Karpas-422 (cell line): Measurements from ENCODE around the gene STK38L. TPM values are rescaled to one million over a fixed set of nuclear protein-coding genes. Genes with fewer than 3 reads are reported as not detected.

Experiments used
- DNase-seq: peaks from one replicate; pipeline ENCODE4 v3.0.0-alpha.2; 2015
- H2AFZ ChIP-seq: fragments of 200-600 bp; sonication (generic); 2 replicates; pipeline ENCODE4 v1.6.1; 2014; ENCODE audit warnings: antibody characterized with exemption, low read length, mixed read lengths
- H3K27ac ChIP-seq: fragments of 200-600 bp; sonication (generic); 2 replicates; pipeline ENCODE4 v1.5.1; 2014; ENCODE audit warnings: mild to moderate bottlenecking, low read length, moderate library complexity
- H3K27me3 ChIP-seq: fragments of 200-600 bp; sonication (generic); 2 replicates; pipeline ENCODE4 v1.6.1; 2014; ENCODE audit warnings: low read length, mixed read lengths
- H3K36me3 ChIP-seq: fragments of 200-600 bp; sonication (generic); 2 replicates; pipeline ENCODE4 v1.6.1; 2014; ENCODE audit warnings: low read length, mixed read lengths; ENCODE audit not compliant: insufficient read depth
- H3K4me1 ChIP-seq: fragments of 200-600 bp; sonication (generic); 2 replicates; pipeline ENCODE4 v1.6.1; 2014; ENCODE audit warnings: mild to moderate bottlenecking, low read length, mixed read lengths
- H3K4me2 ChIP-seq: fragments of 200-600 bp; sonication (generic); 2 replicates; pipeline ENCODE4 v1.6.1; 2014; ENCODE audit warnings: low read length, low read depth, mild to moderate bottlenecking; ENCODE audit not compliant: poor library complexity, severe bottlenecking
- H3K4me3 ChIP-seq: fragments of 200-600 bp; sonication (generic); 2 replicates; pipeline ENCODE4 v1.5.1; 2014; ENCODE audit warnings: mild to moderate bottlenecking, antibody characterized with exemption, low read length, mixed read lengths
- H3K79me2 ChIP-seq: fragments of 200-600 bp; sonication (generic); 2 replicates; pipeline ENCODE4 v1.6.1; 2014; ENCODE audit warnings: mild to moderate bottlenecking, low read length, mixed read lengths
- H3K9ac ChIP-seq: fragments of 200-600 bp; sonication (generic); 2 replicates; pipeline ENCODE4 v1.6.0; 2014; ENCODE audit warnings: low read length
- H3K9me2 ChIP-seq: fragments of 200-600 bp; sonication (generic), shearing (Covaris generic); replicated peaks from 2 replicates; pipeline ENCODE4 v1.6.0; 2014; ENCODE audit warnings: mild to moderate bottlenecking, low read length, moderate library complexity; ENCODE audit not compliant: insufficient read depth
- H3K9me3 ChIP-seq: fragments of 300-700, 200-600 bp; sonication (generic); 2 replicates; pipeline ENCODE4 v1.6.1; 2014; ENCODE audit warnings: low read length, mixed read lengths
- H4K20me1 ChIP-seq: fragments of 200-600 bp; sonication (generic); 2 replicates; pipeline ENCODE4 v1.6.1; 2014; ENCODE audit warnings: mild to moderate bottlenecking, antibody characterized with exemption, low read length, low read depth; ENCODE audit not compliant: insufficient read depth
- total RNA-seq: library from RNA; depleted of rRNA; stranded (reverse); fragments of >200 nt; shearing (Covaris generic); gene quantifications from 2 replicates; pipeline ENCODE4 v1.2.3, GENCODE V29; 2014; ENCODE audit warnings: low replicate concordance

STK38L gene
- total RNA-seq, 1 experiment from 2014 or later, result 5.1 TPM

DNA sequence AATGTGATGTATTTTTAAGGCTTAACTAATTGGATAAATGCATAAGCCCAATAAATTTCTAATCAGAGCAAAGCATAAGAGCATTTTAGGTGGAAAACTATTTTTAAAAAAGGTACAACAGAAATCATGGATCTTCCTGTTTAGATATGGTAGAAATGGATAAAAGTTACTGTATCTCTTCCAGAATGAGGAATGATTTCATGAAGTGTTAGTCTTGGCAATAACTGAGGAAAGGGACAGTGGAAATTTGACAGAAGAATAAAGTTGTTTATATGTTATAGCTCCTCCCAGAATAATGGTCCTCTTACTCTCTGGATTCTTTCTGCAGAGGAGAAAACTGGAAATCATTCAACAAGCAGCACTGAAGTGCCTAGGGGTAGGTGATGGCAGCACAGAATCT is 56.1 kb downstream of the STK38L start:
- Histone ChIP-seq H3K36me3 (no peaks in the 10 kb centered on the region), H2AFZ (no peak overlapping the region), H3K27ac (no peak overlapping the region), H3K9me3 (no peaks in the 10 kb centered on the region), H3K9me2 (no peaks in the 10 kb centered on the region), H3K4me3 (no peak overlapping the region), H3K27me3 (no peaks in the 10 kb centered on the region), H3K4me1 (no peaks in the 10 kb centered on the region), H3K4me2 (no peak overlapping the region), H3K9ac (no peak overlapping the region), H3K79me2 (no peaks in the 10 kb centered on the region), H4K20me1 (no peaks in the 10 kb centered on the region)
- DNase-seq, result no peak

GRCh38 chr12:27303139-27304111 is 59.3 kb downstream of the STK38L start:
- Histone ChIP-seq H3K9ac (no peak overlapping the region), H3K79me2 (no peaks in the 10 kb centered on the region), H3K36me3 (no peaks in the 10 kb centered on the region), H3K27me3 (no peaks in the 10 kb centered on the region), H3K4me2 (no peak overlapping the region), H3K27ac (no peak overlapping the region), H3K9me2 (no peaks in the 10 kb centered on the region), H2AFZ (no peak overlapping the region), H3K9me3 (no peaks in the 10 kb centered on the region), H3K4me3 (no peak overlapping the region), H3K4me1 (no peaks in the 10 kb centered on the region), H4K20me1 (no peaks in the 10 kb centered on the region)
- DNase-seq, result no peak

GRCh38 chr12:27304856-27305255 is 60.8 kb downstream of the STK38L start:
- Histone ChIP-seq H3K79me2 (no peaks in the 10 kb centered on the region), H3K4me2 (no peak overlapping the region)

GRCh38 chr12:27305673-27306456 is 61.8 kb downstream of the STK38L start:
- Histone ChIP-seq H3K9me2 (no peaks in the 10 kb centered on the region), H3K27ac (no peak overlapping the region), H3K9me3 (no peaks in the 10 kb centered on the region), H2AFZ (no peak overlapping the region), H3K79me2 (no peaks in the 10 kb centered on the region), H4K20me1 (no peaks in the 10 kb centered on the region), H3K4me3 (no peak overlapping the region), H3K36me3 (no peaks in the 10 kb centered on the region), H3K4me2 (no peak overlapping the region), H3K4me1 (no peaks in the 10 kb centered on the region), H3K9ac (no peak overlapping the region), H3K27me3 (no peaks in the 10 kb centered on the region)
- peak; percentile 73 for DNase-seq

More at GRCh38 chr12:27304856-27305255, 60.8 kb downstream of the STK38L start:
- no peaks in the 10 kb centered on the region for H3K9me3 ChIP-seq
- no peak overlapping the region for H3K9ac ChIP-seq
- H3K27ac ChIP-seq, result no peak overlapping the region
- DNase-seq, result no peak
- H3K4me3 ChIP-seq, result no peak overlapping the region
- H2AFZ ChIP-seq, result no peak overlapping the region
- H3K36me3 ChIP-seq, result no peaks in the 10 kb centered on the region
- no peaks in the 10 kb centered on the region for H4K20me1 ChIP-seq
- no peaks in the 10 kb centered on the region for H3K9me2 ChIP-seq
- no peaks in the 10 kb centered on the region for H3K27me3 ChIP-seq
- no peaks in the 10 kb centered on the region for H3K4me1 ChIP-seq

- Histone ChIP-seq H3K4me2 (no peak overlapping the region), H3K4me3 (no peak overlapping the region), H4K20me1 (no peaks in the 10 kb centered on the region), H3K27me3 (no peaks in the 10 kb centered on the region), H3K79me2 (no peaks in the 10 kb centered on the region), H3K4me1 (no peaks in the 10 kb centered on the region), H3K9me2 (no peaks in the 10 kb centered on the region), H3K36me3 (no peaks in the 10 kb centered on the region), H3K27ac (no peak overlapping the region), H3K9me3 (no peaks in the 10 kb centered on the region), H3K9ac (no peak overlapping the region), H2AFZ (no peak overlapping the region)
- DNase-seq, result no peak
These were observed 65.4 kb downstream of the STK38L start for GRCh38 chr12:27309293-27309994.

DNA sequence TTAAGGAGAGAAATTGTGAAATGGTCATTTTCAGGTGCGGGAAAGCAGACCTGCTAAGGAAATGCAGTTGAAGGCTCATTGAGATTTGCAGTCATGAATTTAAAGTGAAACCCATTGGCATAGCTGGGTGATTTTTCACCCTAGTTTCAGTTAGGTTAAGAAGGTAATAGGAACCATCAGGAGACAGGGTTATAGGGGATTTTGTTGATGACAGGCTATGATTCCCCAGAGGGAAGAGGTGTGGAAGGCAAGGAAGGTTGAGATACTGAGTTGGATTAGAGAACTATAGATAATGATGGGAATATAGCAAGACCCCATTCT is 65.9 kb downstream of the STK38L start:
- DNase-seq, result no peak
- H3K9me3 ChIP-seq, result no peaks in the 10 kb centered on the region
- H3K4me1 ChIP-seq, result no peaks in the 10 kb centered on the region
- H3K27ac ChIP-seq, result no peak overlapping the region
- H3K4me2 ChIP-seq, result no peak overlapping the region
- no peak overlapping the region for H3K9ac ChIP-seq
- H3K27me3 ChIP-seq, result no peaks in the 10 kb centered on the region
- no peak overlapping the region for H2AFZ ChIP-seq
- H3K9me2 ChIP-seq, result no peaks in the 10 kb centered on the region
- no peaks in the 10 kb centered on the region for H3K79me2 ChIP-seq
- no peaks in the 10 kb centered on the region for H3K36me3 ChIP-seq
- no peaks in the 10 kb centered on the region for H4K20me1 ChIP-seq
- no peak overlapping the region for H3K4me3 ChIP-seq

DNA sequence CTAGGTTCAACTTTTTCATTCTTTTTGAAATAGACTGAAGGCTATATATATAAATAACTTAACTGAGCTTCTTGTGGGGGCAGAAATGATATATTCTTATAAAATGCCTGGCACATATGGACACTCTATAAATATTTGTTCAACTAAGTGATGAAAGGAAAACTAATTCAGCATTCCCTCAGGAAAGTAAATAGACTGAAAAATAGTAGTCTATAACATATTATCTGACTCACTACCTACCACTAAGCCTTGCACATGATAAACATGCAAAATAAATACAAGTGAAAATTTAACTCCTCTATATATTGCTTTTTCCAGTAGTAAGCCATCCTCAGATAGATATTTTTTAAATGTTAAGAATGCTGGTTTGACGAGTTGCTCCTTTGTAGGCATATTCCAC is 72.9 kb downstream of the STK38L start:
- H3K4me3 ChIP-seq, result no peak overlapping the region
- H3K4me2 ChIP-seq, result no peak overlapping the region
- no peak overlapping the region for H2AFZ ChIP-seq
- no peaks in the 10 kb centered on the region for H3K9me3 ChIP-seq
- no peak for DNase-seq
- no peaks in the 10 kb centered on the region for H3K4me1 ChIP-seq
- no peaks in the 10 kb centered on the region for H4K20me1 ChIP-seq
- no peaks in the 10 kb centered on the region for H3K27me3 ChIP-seq
- no peak overlapping the region for H3K27ac ChIP-seq
- no peaks in the 10 kb centered on the region for H3K79me2 ChIP-seq
- H3K36me3 ChIP-seq, result no peaks in the 10 kb centered on the region
- H3K9ac ChIP-seq, result no peak overlapping the region
- H3K9me2 ChIP-seq, result no peaks in the 10 kb centered on the region

- H3K36me3 ChIP-seq, result no peaks in the 10 kb centered on the region
These were observed 75.3 kb downstream of the STK38L start for GRCh38 chr12:27319409-27319808.

More at GRCh38 chr12:27319409-27319808, 75.3 kb downstream of the STK38L start:
- DNase-seq, result no peak
- H3K9me3 ChIP-seq, result no peaks in the 10 kb centered on the region
- H3K4me2 ChIP-seq, result no peak overlapping the region
- H3K27me3 ChIP-seq, result no peaks in the 10 kb centered on the region
- no peak overlapping the region for H3K4me3 ChIP-seq
- no peaks in the 10 kb centered on the region for H3K4me1 ChIP-seq
- H4K20me1 ChIP-seq, result no peaks in the 10 kb centered on the region
- no peak overlapping the region for H3K27ac ChIP-seq
- no peaks in the 10 kb centered on the region for H3K9me2 ChIP-seq
- no peaks in the 10 kb centered on the region for H3K79me2 ChIP-seq
- no peak overlapping the region for H3K9ac ChIP-seq
- no peak overlapping the region for H2AFZ ChIP-seq
